ENCODE data around the gene CD2AP.
"Not testable (repeated sequence)": the region's sequence is repeated elsewhere in the genome, so short reads cannot be mapped to it uniquely, and the experiment has no call there.

The CD2AP gene

DNA sequence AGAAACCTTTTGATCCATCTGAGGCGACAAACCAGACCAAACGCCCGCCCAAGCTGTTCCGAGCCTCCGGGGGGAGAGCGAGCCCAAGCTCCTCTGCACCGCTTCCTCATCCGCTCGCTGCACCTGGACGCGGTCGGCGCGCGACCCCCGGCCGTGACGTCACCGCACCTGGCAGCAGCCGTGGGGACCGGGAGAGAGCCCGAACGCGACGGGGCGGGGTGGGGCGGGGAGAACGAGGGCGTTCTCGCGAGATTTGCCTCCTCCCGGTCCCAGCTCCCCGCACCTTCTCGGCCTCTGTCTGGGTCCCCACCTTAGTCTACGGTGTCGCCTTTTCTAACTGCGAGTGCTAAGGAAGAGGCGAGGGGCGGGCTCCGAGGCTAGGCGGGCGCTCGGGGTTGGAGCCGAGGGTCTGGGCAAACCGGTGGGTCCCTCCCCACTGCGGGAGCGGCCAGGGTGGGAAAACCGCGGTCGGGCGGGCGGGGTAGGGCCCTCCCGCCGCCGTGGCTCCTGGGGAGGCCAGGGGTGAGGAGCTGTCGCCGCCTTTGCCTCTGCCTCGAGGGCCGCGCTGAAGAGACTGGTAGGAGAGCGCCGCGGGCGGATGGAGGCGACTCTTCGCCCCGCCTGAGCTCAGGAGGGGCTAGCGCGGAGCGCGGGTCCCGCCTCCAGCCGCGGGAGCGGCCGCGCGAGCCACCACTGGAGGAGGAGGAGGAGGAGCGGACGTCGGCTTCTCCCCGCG is at the start of gene CD2AP:
CD2AP (plus strand) TSS at position 293 of the 736 bp plus-strand sequence. CDS start 456 bp downstream, outside the sequence.
- no peak for FAIRE-seq

- no peak for FAIRE-seq
Observed at GRCh38 chr6:47428288-47428687, 49.3 kb upstream of the CD2AP start.

GRCh38 chr6:47428746-47429664 is 48.6 kb upstream of the CD2AP start:
- no peak for FAIRE-seq

GRCh38 chr6:47434372-47435253 is 43.0 kb upstream of the CD2AP start:
- FAIRE-seq = no peak

DNA sequence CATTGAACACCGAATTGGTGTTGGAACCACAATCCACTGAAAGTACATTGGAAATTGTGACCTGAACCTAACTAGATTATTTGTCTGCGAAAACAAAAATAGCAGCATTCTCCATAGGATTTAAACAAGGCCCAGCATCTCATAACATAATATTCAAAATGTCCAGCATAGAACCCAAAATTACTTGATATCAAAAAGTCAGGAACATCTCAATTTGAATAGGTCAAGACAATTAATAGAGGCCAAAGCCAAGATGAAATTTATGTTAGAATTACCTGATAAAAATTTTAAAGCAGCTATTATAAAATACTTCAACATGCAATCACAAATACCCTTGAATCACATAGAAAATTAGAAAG is 42.4 kb upstream of the CD2AP start:
- no peak for FAIRE-seq

DNA sequence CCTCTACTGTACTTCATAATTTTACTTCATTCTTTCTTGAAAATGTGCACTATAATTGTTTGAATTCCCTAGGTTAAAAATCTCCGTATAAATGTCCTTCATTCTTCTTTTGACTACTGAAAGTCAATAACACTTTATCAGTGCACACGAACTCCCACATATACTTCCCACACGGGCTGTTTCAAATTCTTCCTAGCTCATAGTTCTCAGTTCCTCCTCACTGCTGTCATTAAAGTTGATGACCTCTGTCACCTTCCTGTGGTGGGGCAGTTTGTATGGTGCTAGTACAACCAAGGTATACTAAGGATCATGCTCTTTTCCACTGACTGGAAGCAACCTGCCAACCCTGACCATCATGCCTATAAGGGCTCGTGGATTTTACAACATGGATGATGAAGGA is 40.0 kb upstream of the CD2AP start:
- no peak for FAIRE-seq

DNA sequence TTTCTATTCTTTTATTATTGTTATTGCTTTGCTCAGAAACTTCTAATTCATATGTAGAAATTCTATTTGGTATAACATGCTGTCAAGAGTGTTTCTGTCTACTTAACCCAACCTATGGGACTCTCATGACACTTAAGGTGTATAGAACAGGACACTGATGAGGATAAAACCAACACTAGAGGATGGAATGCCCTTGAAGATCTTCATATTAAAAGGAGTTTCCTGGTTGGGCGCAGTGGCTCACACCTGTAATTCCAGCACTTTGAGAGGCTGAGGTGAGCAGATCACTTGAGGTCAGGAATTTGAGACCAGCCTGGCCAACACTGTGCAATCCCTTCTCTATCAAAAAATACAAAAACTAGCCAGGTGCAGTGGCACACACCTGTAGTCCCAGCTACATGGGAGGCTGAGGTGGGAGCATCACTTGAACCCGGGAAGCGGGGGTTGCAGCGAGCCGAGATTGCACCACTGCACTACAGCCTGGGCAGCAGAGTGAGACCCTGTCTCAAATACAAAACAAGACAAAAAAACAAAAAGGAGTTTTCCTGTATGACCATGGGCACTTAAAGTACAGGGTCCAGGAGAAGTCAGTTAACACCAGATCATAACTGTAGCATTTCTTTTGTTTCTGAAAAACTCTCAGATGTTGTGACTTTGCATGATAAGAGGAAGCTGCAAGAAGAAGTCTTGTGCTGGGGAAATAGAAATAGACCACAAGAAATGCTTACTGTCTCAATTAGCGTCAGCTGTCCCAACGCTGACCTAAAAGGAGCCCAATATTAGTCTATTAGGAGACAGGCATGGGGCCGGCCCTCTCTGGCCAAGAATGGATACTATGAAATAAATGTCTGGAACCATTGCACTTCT is 38.9 kb upstream of the CD2AP start:
- FAIRE-seq = no peak

DNA sequence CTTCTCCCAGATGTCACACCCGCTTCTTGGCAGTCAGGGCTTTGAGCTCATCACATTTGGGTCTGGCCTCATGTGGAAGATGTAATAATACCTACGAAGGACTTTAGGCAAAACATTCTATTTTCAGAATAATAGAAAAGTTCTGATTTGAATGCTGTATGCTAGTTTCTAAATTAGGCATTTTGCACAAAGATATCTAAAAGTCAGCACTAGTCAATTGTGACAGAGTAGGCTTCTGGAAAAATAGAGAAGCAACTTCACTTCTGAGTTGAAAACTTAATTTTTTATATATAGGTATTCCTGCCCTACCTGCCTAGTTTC is 38.3 kb upstream of the CD2AP start:
- no peak for FAIRE-seq

DNA sequence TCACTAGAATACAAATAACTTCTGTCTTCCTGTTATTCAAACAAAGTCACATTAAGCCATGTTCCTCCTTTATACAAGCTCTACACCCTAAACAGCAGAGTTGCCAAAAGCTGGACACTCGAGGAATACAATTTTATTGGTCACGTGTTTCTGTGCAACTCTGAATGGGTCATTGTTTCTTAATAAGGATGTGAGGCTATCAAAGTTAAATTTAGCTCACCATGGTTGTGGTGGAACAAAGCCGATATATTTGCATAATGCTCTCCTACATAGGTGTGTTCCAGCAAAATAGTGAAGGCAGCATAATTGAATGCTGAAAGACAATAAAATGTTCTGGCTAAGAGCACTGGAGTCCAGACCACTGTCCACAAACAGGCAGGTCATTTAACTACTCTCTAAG is 36.9 kb upstream of the CD2AP start:
- FAIRE-seq = no peak

DNA sequence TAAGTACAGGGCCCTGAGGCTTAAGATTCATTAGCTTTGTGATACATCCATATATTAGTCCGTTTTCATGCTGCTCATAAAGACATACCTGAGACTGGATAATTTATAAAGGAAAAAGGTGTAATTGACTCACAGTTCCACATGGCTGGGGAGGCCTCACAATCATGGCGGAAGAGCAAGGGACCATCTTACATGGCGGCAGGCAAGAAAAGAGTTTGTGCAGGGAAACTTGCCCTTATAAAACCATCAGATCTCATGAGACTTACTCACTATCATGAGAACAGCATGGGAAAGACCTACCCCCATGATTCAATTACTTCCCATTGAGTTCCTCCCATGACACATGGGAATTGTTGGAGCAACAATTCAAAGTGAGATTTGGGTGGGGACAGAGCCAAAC is 32.6 kb upstream of the CD2AP start:
- FAIRE-seq = not testable (repeated sequence)

GRCh38 chr6:47446669-47447330 is 30.8 kb upstream of the CD2AP start:
- no peak for FAIRE-seq

- FAIRE-seq = no peak
Observed at GRCh38 chr6:47447722-47448121, 29.9 kb upstream of the CD2AP start.

- no peak for FAIRE-seq
Observed at GRCh38 chr6:47451162-47451561, 26.4 kb upstream of the CD2AP start.

- no peak for FAIRE-seq
Observed at GRCh38 chr6:47452899-47453298, 24.7 kb upstream of the CD2AP start.

GRCh38 chr6:47453372-47453936 is 24.1 kb upstream of the CD2AP start:
- FAIRE-seq = no peak

DNA sequence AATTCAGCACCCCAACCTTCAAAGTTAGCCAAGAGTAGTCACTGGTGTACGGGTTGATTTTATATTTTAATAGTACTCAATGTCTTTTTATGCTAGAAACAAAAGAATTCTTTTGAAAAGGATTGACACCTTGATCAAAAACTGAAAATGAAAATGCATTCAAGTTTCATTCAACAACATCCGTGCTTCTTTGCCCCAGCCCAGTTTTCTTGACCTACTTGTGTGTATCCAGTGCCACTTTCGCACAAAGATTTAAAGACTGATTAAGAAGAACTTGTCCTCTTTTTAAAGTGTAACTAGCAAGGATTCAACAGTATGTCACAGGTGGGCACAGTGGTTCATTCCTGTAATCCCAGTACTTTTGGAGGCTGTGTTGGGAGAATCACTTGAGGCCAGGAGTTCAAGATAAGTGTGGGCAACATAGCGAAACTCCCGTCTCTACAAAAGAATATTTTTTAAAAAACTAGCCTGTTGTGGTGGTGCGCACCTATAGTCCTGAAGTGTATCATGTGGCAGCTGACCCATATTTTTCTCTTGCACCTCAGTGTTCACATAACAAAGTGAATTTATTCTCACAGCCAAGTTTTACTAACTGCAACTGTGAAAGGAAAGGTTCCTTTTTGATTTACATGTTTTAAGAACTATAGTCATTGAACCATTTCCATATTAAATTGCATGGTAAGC is 22.7 kb upstream of the CD2AP start:
- no peak for FAIRE-seq

DNA sequence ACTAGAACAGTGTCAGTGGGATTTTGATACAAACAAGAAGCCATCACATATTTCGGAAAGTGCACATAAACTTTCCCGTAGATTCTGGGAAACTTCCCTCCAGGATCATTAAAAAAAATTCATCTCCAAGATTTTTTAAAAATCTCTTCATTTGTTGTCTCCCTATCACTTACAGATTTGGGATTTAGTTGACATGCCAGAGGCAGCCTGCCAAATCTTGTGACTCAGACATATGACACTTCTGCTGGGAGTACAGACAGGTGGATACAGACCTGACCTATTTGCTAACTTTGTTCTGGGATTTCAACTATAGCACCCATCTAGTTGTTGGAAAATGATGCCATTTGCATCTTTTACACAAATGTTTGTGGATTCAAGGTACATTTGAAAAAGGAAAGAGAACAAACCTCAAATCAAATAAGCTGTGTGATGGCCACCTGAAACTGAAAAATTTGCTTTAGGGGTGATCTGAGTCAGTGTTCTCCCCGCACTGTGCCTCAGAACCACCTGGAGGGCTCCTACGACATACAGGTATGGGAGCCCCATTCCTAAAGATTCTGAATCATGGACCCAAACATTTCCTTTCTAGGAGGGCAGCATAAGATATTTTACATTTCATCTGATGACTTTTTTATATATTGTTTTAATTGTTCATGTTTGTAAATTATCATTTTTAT is 21.9 kb upstream of the CD2AP start:
- no peak for FAIRE-seq

DNA sequence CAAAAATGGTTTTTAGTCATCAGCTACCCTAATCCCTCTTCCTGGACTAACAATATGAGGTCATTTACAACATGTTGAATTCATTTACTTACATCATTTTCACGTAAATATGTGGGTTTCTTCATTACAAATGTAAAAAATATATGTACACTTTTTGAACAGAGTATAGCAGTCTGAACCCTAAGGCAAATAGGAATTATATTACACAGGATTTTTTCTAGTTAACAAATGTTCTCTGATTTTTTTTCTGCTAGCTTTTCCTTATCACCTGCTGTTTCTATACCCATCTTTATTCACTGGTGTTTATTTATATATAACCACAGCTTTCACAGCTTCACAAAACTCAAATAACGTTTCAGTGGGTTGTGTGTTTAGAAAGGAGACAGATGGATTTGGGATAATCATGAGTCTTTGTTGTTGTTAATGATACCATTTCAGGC is 21.0 kb upstream of the CD2AP start:
- FAIRE-seq = no peak

DNA sequence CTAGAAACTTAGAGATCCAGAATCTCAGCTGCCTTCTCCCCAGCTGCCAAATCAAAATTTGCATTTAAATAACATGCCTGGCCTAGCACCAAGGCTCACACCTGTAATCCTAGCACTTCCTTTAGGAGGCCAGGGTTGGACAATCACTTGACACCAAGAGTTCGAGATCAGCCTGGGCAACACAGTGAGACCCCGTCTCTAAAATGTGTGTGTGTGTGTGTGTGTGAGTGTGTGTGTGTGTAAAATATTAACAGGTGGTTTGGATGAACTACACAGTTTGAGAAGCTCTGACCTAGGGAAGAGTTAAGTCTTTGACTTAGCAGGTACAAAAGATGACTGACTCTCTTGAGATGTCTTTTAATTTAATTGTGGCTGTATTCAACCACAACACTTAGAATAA is 20.2 kb upstream of the CD2AP start:
- no peak for FAIRE-seq

DNA sequence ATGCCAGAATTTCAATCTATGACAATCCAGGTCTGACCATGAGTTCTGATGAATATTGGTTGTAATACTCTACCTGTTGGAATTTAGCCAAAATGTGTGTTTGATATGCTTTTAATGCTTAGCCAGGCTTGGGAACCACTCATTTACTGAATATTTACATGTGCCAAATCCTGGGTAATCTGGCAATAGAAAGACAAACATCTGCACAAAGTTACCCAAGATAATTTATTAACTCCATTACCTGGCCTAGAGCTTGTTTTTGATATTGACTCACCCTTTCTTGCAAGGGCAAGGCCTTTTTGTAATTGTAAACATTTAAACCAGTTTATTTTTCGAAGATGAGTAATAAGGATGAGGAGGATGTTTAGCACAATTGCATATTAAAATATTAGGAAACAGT is 13.5 kb upstream of the CD2AP start:
- FAIRE-seq = no peak

All from TTC549 (cell line).